ENCODE data around the gene NFASC. TPM values are rescaled to one million over a fixed set of nuclear protein-coding genes. Genes with fewer than 3 reads are reported as not detected.

Gene NFASC
- total RNA-seq, 2 experiments from 2014 or later: 0.32 TPM; not detected in 1

GRCh38 chr1:205066141-205066818 lies 195.6 kb downstream of the NFASC start:
- DNase-seq (no peak), ATAC-seq (no peak)
- ChIA-PET CTCF (interaction anchor here (0.9 kb wide), 1 partner anchor 77 kb away, joined by 6 read pairs; no protein-coding TSS in a partner anchor), POLR2A (no interaction called here)
- Mint-ChIP-seq H3K27me3 (ENCODE audit: low read depth) (no peaks in the 10 kb centered on the region), H3K27ac (no peak overlapping the region), H3K4me1 (ENCODE audit: low read depth) (no peaks in the 10 kb centered on the region), H3K36me3 (ENCODE audit: low read depth) (no peaks in the 10 kb centered on the region), H3K4me3 (no peak overlapping the region), H3K9me3 (ENCODE audit: insufficient read depth) (no peaks in the 10 kb centered on the region)

GRCh38 chr1:205067031-205067430 lies 196.4 kb downstream of the NFASC start:
- no peaks in the 10 kb centered on the region for H3K4me1 Mint-ChIP-seq (ENCODE audit: low read depth)
- CTCF ChIA-PET: no interaction called here
- H3K9me3 Mint-ChIP-seq (ENCODE audit: insufficient read depth): no peaks in the 10 kb centered on the region
- H3K27me3 Mint-ChIP-seq (ENCODE audit: low read depth): no peaks in the 10 kb centered on the region
- no peak overlapping the region for H3K4me3 Mint-ChIP-seq
- DNase-seq (no peak), ATAC-seq (no peak)
- no peaks in the 10 kb centered on the region for H3K36me3 Mint-ChIP-seq (ENCODE audit: low read depth)
- H3K27ac Mint-ChIP-seq: no peak overlapping the region
- POLR2A ChIA-PET: no interaction called here

DNA sequence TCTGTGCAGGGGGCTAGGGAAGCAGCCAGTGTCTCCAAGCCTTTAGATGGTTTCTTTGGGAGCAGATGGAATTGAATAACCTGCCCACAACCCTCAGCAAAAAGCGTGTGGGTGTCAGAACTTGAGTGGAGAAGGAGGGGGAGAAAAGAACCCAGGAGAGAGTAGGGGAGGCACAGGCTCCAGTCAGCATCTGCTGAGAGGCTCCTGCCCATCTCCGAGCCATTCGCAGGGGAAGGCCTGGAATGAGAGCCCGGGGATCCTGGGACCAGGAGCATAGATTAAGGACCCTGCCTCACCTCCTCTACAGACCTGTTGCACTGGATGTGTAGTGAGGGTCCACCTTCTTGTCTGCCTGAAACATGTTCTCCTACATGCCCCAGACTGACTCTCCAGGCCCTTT lies 197.3 kb downstream of the NFASC start:
- ATAC-seq: no peak
- Mint-ChIP-seq H3K27ac (no peak overlapping the region), H3K4me3 (no peak overlapping the region), H3K27me3 (ENCODE audit: low read depth) (no peaks in the 10 kb centered on the region), H3K9me3 (ENCODE audit: insufficient read depth) (no peaks in the 10 kb centered on the region), H3K4me1 (ENCODE audit: low read depth) (no peaks in the 10 kb centered on the region), H3K36me3 (ENCODE audit: low read depth) (no peaks in the 10 kb centered on the region)
- CTCF ChIA-PET: no interaction called here
- POLR2A ChIA-PET: no interaction called here
- DNase-seq: no peak

DNA sequence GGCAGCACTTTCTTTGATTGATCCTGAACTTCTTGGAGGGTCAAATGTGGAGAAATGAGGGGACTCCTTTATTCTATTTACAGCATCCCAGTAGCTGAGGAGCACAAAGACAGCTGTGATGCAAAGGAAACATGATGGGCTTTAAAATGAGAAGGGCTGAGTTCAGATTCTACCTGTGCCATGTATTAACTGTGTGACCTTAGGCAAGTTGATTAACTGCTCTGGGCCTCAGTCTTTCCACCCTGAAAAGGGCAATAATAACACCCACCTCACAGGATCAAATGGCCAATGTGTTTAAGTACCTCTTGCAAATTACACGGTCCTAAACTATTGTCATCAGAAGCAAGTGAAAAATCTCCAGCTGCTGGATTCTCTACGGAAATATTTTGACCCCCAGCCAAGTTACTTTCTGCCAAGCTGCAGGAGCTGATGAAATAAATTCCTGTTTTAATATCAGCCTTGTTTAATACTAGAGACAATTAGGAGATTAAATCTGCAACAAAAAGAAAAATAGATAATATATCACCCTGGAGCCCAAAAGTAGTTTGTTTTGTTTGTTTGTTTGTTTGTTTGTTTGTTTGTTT lies 197.9 kb downstream of the NFASC start:
- no peaks in the 10 kb centered on the region for H3K9me3 Mint-ChIP-seq (ENCODE audit: insufficient read depth)
- H3K36me3 Mint-ChIP-seq (ENCODE audit: low read depth): no peaks in the 10 kb centered on the region
- DNase-seq (no peak), ATAC-seq (no peak)
- H3K27ac Mint-ChIP-seq: no peak overlapping the region
- no peaks in the 10 kb centered on the region for H3K4me1 Mint-ChIP-seq (ENCODE audit: low read depth)
- POLR2A ChIA-PET: no interaction called here
- H3K27me3 Mint-ChIP-seq (ENCODE audit: low read depth): no peaks in the 10 kb centered on the region
- CTCF ChIA-PET: no interaction called here
- no peak overlapping the region for H3K4me3 Mint-ChIP-seq

DNA sequence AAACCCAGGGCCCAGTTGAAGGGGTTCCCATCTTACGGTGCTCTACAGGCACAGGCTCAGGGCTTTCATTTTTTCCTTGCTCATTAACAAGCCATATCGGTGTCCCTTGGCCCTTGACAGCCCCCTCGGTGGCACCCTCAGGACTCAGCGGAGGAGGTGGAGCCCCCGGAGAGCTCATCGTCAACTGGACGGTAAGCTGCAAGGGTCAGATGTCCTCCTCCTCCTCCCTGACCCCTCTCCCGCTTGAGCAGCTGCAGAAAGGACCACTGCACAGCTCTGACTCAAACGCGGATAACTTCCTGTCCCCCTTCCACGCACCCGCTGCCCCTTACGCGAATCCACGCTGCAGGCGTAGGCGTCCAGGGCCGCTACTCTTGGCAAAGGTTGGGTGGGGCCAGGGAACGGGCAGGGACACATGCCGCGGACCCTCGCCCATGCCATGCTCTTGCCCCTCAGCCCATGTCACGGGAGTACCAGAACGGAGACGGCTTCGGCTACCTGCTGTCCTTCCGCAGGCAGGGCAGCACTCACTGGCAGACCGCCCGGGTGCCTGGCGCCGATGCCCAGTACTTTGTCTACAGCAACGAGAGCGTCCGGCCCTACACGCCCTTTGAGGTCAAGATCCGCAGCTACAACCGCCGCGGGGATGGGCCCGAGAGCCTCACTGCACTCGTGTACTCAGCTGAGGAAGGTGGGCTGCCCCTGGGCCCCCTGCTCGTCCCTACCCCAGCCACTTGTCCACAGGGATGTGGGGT lies 198.9 kb downstream of the NFASC start:
- H3K27ac Mint-ChIP-seq: no peak overlapping the region
- no peak for DNase-seq
- no peaks in the 10 kb centered on the region for H3K36me3 Mint-ChIP-seq (ENCODE audit: low read depth)
- ChIA-PET POLR2A (interaction anchor here (0.5 kb wide), 1 partner anchor 221 kb away, joined by 3 read pairs; no protein-coding TSS in a partner anchor), CTCF (interaction anchor here (1.5 kb wide), 1 partner anchor 8 kb away, joined by 6 read pairs; no protein-coding TSS in a partner anchor)
- no peaks in the 10 kb centered on the region for H3K9me3 Mint-ChIP-seq (ENCODE audit: insufficient read depth)
- H3K4me3 Mint-ChIP-seq: no peak overlapping the region
- H3K4me1 Mint-ChIP-seq (ENCODE audit: low read depth): no peaks in the 10 kb centered on the region
- ATAC-seq: no peak
- H3K27me3 Mint-ChIP-seq (ENCODE audit: low read depth): no peaks in the 10 kb centered on the region

GRCh38 chr1:205071028-205071409 lies 200.4 kb downstream of the NFASC start:
- no peak for DNase-seq
- H3K36me3 Mint-ChIP-seq (ENCODE audit: low read depth): no peaks in the 10 kb centered on the region
- ChIA-PET CTCF (interaction anchor here (0.9 to 2.4 kb wide), 2 partner anchors 10 to 11 kb away, joined by 3 to 15 read pairs; no protein-coding TSS in a partner anchor), POLR2A (no interaction called here)
- no peak overlapping the region for H3K27ac Mint-ChIP-seq
- no peak for ATAC-seq
- no peaks in the 10 kb centered on the region for H3K9me3 Mint-ChIP-seq (ENCODE audit: insufficient read depth)
- H3K27me3 Mint-ChIP-seq (ENCODE audit: low read depth): no peaks in the 10 kb centered on the region
- H3K4me1 Mint-ChIP-seq (ENCODE audit: low read depth): no peaks in the 10 kb centered on the region
- H3K4me3 Mint-ChIP-seq: no peak overlapping the region

GRCh38 chr1:205071801-205072200 lies 201.1 kb downstream of the NFASC start:
- no peak overlapping the region for H3K4me3 Mint-ChIP-seq
- H3K27me3 Mint-ChIP-seq (ENCODE audit: low read depth): no peaks in the 10 kb centered on the region
- CTCF ChIA-PET: interaction anchor here (0.9 to 2.4 kb wide), 2 partner anchors 10 kb away, joined by 3 to 15 read pairs; no protein-coding TSS in a partner anchor
- no peaks in the 10 kb centered on the region for H3K36me3 Mint-ChIP-seq (ENCODE audit: low read depth)
- ATAC-seq: no peak
- H3K27ac Mint-ChIP-seq: no peak overlapping the region
- H3K4me1 Mint-ChIP-seq (ENCODE audit: low read depth): no peaks in the 10 kb centered on the region
- DNase-seq: no peak
- POLR2A ChIA-PET: no interaction called here
- no peaks in the 10 kb centered on the region for H3K9me3 Mint-ChIP-seq (ENCODE audit: insufficient read depth)

- Mint-ChIP-seq H3K27me3 (ENCODE audit: low read depth) (no peaks in the 10 kb centered on the region), H3K4me1 (ENCODE audit: low read depth) (no peaks in the 10 kb centered on the region), H3K4me3 (no peak overlapping the region), H3K9me3 (ENCODE audit: insufficient read depth) (no peaks in the 10 kb centered on the region), H3K27ac (no peak overlapping the region), H3K36me3 (ENCODE audit: low read depth) (no peaks in the 10 kb centered on the region)
- CTCF ChIA-PET: interaction anchor here (2.4 kb wide), 1 partner anchor 11 kb away, joined by 15 read pairs; no protein-coding TSS in a partner anchor
- DNase-seq (no peak), ATAC-seq (no peak)
- POLR2A ChIA-PET: no interaction called here
Measured at GRCh38 chr1:205072286-205072685, 201.6 kb downstream of the NFASC start.

Other genes with a start within 250 kb of the NFASC start
- gene LRRN2, start 185.1 kb upstream of the NFASC start, total RNA-seq: not detected
- gene CNTN2, start 172.3 kb downstream of the NFASC start, total RNA-seq: not detected
- gene TMEM81, start 213.6 kb downstream of the NFASC start, total RNA-seq: 1 to 10 TPM; 2.3 to 2.8 TPM

Data from activated CD8-positive, alpha-beta T cell treated with anti-CD3 and anti-CD28 coated beads, Interleukin-2, amount 10 ng/mL, durations not matched to agents 7 days and 5 days (primary cell).